NCI-H146 treated with DMSO at 0.1 percent for 48 hours (cell line): ENCODE data around the gene SUSD6.
"Not testable (repeated sequence)": the region's sequence is repeated elsewhere in the genome, so short reads cannot be mapped to it uniquely, and the experiment has no call there.

Source experiments
- DNase-seq: peaks from one replicate; lab custom pipeline; 2025; ENCODE audit not compliant: unreplicated experiment; lab: John Stamatoyannopoulos, UW

SUSD6 gene

GRCh38 chr14:69693801-69694729, 82.7 kb downstream of the SUSD6 start:
- DNase-seq: no peak

DNA sequence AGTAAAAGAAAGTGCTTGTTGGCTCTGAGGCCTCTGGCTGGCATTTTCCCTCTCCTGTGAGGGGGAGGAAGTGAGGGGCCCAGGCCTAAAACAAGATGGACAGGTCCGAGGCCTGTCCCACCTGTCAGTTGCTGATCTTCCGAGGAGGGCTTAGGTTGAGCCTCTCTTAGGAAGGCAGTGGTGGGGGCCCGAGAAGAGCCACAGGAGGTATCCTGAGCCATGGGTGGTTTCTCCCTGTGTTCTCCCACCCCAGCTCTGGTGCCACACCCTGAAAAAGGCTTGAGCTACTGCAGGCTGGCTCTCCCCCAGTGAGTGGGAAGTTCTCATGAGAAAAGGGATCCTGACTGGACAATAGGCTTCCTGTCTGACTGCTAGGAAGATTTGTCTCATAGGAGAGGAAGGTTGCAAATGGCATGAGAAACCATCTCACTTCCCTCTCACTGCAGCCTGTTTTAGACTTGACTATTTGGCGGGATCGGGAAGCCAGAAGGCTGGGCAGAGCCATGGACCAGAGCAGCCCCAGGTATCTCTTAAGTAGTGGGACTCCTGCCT, 83.4 kb downstream of the SUSD6 start:
- no peak for DNase-seq

DNA sequence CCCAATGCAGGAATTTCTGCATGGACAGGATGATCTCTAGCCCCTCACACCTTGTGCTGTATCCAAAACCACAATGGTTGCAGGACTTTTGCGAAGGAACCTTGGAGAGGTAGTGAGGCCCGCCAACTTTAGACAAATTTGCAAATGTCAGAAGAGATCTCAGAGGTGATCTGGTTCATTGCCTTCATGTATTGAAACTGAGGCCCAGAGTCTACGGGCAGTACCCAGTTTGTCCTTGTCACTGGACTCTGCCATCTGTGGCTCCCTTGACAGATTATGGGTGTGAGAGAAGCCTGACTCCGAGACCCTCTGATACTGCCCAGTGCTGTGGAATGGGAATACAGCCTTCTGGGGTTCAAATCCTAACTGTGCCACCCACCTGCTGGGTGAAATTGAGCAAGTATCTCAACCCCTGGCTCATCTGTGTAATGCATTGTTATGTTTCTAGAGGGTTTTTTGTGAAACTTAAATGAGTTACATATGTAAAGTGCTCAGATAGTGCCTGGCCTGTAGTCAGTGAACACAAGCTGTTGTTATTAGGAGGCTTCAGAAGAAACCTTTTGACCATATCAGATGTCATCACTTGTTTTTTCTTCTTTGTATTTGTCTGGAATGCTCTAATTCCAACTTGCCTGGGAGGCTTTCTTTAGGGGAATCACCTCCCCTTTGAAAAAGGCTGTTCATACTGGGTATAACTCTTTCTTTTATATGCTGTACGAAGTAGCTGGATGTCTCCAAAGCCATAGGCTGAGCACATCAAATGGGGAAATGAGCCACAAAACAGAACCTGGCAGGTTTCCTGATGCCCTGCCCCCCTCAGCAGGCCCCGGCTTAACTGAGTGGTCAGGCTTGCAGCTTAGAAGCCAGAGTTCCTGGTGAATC, 84.2 kb downstream of the SUSD6 start:
- DNase-seq: no peak

DNA sequence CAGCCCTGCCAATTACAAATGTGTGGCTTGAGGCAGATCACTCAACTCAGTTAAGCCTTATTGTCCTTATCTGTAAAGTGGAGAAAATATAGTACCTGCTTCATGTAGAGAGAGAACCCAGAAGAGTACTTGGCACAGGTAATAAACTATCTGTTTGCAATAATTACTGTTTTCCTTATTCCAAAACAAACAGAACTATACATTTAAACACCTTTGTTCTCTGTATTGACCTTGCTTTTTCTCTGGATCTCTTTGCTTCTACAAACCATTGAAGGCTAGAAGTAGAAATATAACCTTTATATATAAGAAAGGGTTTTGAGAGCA, 84.8 kb downstream of the SUSD6 start:
- peak; percentile 50 for DNase-seq

GRCh38 chr14:69696633-69697557, 85.5 kb downstream of the SUSD6 start:
- no peak for DNase-seq

GRCh38 chr14:69698572-69698971, 87.2 kb downstream of the SUSD6 start:
- DNase-seq: no peak

DNA sequence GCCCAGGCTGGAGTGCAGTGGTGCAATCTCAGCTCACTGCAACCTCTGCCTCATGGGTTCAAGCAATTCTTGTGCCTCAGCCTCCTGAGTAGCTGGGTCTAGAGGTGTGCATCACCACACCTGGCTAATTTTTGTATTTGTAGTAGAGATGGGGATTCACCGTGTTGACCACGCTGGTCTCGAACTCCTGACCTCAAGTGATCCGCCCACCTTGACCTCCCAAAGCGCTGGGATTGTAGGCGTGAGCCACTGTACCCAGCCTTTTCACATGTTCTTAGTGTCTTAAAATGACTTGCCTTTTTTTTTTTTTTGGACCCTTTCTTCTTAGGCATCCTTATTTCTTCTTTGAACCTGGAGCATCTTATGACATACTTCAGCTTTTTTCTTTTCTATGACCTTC, 87.8 kb downstream of the SUSD6 start:
- DNase-seq: not testable (repeated sequence)

- peak; percentile 89 for DNase-seq
These were observed 88.4 kb downstream of the SUSD6 start for GRCh38 chr14:69699748-69700303.

GRCh38 chr14:69700575-69700974, 89.2 kb downstream of the SUSD6 start:
- DNase-seq: no peak

DNA sequence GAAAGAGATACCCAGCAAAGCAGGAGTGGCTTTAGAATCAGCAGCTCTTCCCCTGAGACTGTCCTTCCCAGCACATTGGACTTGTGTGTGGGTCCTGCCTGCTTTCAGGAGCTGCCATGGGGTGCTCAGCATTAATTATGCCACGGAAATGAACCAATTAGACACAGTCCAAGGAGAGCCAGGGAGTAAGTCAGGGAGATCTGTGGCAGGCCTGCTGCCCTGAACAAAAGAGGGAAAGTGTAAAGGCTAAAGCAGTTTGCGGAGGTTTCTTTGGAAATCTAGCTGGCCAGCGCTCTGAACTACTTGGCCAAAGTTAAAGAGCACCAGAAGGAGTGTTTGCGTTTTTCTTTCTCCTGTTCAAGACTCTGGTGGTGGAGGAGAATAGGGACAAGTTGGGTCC, 89.9 kb downstream of the SUSD6 start:
- no peak for DNase-seq

DNA sequence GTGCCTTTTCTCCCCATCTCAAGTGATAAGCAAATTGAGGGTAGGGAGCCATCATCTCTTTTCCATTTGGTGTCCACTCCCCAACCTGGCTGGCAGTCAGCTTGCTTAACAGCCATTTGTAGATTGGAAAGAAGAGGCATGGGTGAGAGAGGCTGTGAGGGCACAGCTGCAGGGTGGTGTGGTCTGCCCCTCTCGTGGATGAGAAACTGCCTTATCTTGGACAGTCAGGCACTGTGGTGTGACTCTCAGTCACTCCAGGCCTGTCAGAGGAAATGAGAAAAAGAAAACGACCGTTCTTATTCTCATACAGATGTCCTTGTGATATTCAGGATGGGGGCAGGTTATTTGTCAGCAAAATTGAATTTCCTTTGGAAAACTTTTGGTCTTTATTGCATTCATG, 90.5 kb downstream of the SUSD6 start:
- no peak for DNase-seq

- no peak for DNase-seq
These were observed 91.9 kb downstream of the SUSD6 start for GRCh38 chr14:69703047-69704039.

DNA sequence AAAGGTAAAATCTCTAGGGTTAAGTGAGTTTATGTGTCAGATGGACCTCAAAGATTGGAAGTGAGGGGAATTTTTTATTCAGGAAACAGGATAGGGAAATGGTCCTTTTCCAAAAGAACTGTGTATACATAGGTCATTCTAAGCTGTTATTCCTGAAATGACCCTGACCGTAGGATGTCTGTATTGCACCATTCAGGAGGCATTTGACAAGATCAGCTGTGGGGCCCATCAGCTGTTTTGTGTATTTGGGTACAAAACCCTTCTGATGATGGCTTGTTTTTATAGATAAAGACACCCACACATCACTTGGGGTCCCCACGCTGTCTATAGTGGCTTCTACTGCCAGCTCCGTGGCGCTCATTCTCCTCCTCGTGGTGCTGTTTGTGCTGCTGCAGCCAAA, 92.9 kb downstream of the SUSD6 start:
- no peak for DNase-seq

GRCh38 chr14:69705706-69706105, 94.3 kb downstream of the SUSD6 start:
- DNase-seq: no peak

- no peak for DNase-seq
These were observed 96.7 kb downstream of the SUSD6 start for GRCh38 chr14:69708049-69708448.

DNA sequence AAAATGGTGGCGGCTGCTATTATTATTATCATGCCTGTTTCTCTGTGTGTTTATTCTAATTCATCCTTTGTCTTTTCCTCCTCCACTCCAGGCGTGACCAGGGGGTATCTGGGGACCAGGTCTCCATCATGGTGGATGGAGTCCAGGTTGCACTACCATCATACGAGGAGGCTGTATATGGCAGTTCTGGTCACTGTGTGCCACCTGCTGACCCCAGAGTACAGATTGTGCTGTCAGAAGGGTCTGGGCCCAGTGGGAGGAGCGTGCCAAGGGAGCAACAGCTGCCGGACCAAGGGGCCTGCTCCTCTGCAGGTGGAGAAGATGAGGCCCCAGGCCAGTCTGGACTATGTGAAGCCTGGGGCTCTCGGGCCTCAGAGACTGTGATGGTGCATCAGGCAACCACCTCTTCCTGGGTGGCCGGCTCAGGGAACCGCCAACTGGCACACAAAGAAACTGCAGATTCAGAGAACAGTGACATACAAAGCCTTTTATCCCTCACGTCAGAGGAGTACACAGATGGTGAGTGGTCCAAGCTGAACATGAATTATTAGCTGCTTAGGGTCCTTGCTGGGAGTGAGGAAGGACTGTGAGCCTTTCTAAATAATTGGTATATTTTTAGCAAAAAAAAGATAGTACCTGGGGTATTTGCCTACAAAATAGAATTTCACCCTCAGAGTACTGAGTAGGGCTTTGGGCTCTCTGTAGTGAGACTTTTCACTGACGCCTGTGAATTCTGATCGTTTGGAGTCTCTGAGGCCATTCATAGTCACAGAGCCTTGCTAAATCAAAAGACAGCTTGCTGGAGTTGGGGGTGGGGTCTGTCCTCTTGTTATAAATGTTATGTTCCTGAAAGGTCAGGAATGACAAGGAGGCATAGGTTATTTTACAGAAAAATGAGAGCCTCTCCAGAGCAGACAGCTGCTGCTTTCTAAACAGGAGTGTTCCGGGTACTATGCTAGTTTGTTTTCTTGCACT, 97.5 kb downstream of the SUSD6 start:
- DNase-seq: no peak

GRCh38 chr14:69710378-69710777, 99.0 kb downstream of the SUSD6 start:
- no peak for DNase-seq

DNA sequence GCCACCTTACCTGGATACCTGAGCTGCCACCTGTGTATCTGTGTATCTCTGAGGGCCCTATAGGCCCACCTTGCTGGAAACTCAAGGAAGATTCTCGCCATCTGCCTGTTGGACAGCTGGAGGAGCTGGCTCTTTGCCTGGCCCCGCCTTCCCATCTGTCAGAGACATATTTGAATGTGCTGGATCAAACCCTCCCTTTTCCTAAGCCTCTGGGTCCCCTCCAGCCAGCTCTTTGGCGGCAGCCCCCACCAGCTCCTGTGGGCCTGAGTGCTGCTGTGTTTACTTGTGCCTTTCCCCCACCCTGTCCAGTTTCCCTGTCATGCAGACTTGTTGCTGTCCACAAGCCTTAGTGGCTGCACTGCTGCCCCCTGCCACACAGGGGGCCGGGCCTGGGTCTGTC, 99.7 kb downstream of the SUSD6 start:
- no peak for DNase-seq
